Sigmoid colon (tissue), 7 donors: Measurements from ENCODE around the gene FAM3B. TPM values are rescaled to one million over a fixed set of nuclear protein-coding genes. Genes with fewer than 3 reads are reported as not detected.

Source experiments
- DNase-seq: peaks from one replicate; pipeline ENCODE4 v3.0.0-alpha.2; 2019
- H3K27ac ChIP-seq, 4 donors: fragments of 200-600 bp; sonication (generic); one replicate each; pipeline ENCODE4 v1.5.1; 2016 to 2019; ENCODE audit warnings: mild to moderate bottlenecking in 1 of 4
- H3K27me3 ChIP-seq, 3 donors: fragments of 200-600 bp; sonication (generic); one replicate each; pipeline ENCODE4 v1.5.1; 2019; ENCODE audit warnings: mild to moderate bottlenecking in 1 of 3
- H3K36me3 ChIP-seq, 4 donors: fragments of 200-600 bp; sonication (generic); one replicate each; pipeline ENCODE4 v1.5.1; 2016 to 2019
- H3K4me1 ChIP-seq, 4 donors: fragments of 200-600 bp; sonication (generic); one replicate each; pipeline ENCODE4 v1.5.1; 2017 to 2019
- H3K4me3 ChIP-seq, 4 donors: fragments of 200-600 bp; sonication (generic); one replicate each; pipeline ENCODE4 v1.5.1; 2017 to 2019; ENCODE audit warnings: mild to moderate bottlenecking in 2 of 4, moderate library complexity in 1 of 4
- H3K9me3 ChIP-seq, 4 donors: fragments of 200-600 bp in 3 of 4; sonication (generic) in 3 of 4; one replicate each; pipeline versions ENCODE4 v1.5.1 to v1.6.1; 2013 to 2019
- EP300 ChIP-seq, 4 donors: sonication (generic); formaldehyde crosslinking; IDR thresholded peaks; one replicate each; pipeline ENCODE4 v1.6.1; 2017; ENCODE audit warnings: antibody characterized with exemption in 4 of 4
- POLR2A ChIP-seq, 2 donors: fragments of 450-650 bp; IDR thresholded peaks; one replicate each; pipeline ENCODE4 v1.6.1; 2016; ENCODE audit warnings: antibody characterized with exemption in 2 of 2, mild to moderate bottlenecking in 2 of 2, moderate library complexity in 2 of 2
- POLR2AphosphoS5 ChIP-seq, 4 donors: sonication (generic); formaldehyde crosslinking; IDR thresholded peaks; one replicate each; pipeline ENCODE4 v1.6.1; 2017; ENCODE audit warnings: antibody characterized with exemption in 4 of 4
- WGBS, 2 donors: extraction: QIAGEN DNeasy Blood & Tissue Kit; methylation state at CpG; one replicate each; pipeline ENCODE4 v1.1.7; 2013; 5-methylcytosine and 5-hydroxymethylcytosine counted together
- intact Hi-C: fragments of 100-400 bp; cut with DNase I; formaldehyde crosslinking; loops from one replicate; pipeline ENCODE4 v1.15.1; 2023
- polyA plus RNA-seq, 3 donors: library from polyadenylated mRNA; stranded (reverse); fragments of 200-250 nt; gene quantifications; one replicate each; pipeline ENCODE4 v1.2.3, GENCODE V29; 2013
- total RNA-seq, 4 donors: library from RNA; depleted of rRNA; stranded (reverse); fragments of >200 nt; gene quantifications; one replicate each; pipeline ENCODE4 v1.1.0, GENCODE V29; 2016
- TF ChIP-seq, protein P1 (sequence below), 4 experiments: fragments of 450-650 bp in 3 of 4; fragments of 200-600 bp in 1 of 4; IDR thresholded peaks; one replicate each; pipeline ENCODE4 v1.5.1; 2016 to 2019; ENCODE audit warnings: antibody characterized with exemption in 4 of 4, mild to moderate bottlenecking in 3 of 4, moderate library complexity in 2 of 4
- donor health status: healthy with polysubstance abuse.
- donor health status: Bipolar disorder and iron deficiency.
- donor health status: healthy.

The FAM3B gene
- total RNA-seq: under 1 TPM in 1 of 4 donors, not detected in 3; 0.16 TPM
- 1 to 10 TPM in 2 of 3 donors, not detected in 1; 1.4 to 2.5 TPM for polyA plus RNA-seq

DNA sequence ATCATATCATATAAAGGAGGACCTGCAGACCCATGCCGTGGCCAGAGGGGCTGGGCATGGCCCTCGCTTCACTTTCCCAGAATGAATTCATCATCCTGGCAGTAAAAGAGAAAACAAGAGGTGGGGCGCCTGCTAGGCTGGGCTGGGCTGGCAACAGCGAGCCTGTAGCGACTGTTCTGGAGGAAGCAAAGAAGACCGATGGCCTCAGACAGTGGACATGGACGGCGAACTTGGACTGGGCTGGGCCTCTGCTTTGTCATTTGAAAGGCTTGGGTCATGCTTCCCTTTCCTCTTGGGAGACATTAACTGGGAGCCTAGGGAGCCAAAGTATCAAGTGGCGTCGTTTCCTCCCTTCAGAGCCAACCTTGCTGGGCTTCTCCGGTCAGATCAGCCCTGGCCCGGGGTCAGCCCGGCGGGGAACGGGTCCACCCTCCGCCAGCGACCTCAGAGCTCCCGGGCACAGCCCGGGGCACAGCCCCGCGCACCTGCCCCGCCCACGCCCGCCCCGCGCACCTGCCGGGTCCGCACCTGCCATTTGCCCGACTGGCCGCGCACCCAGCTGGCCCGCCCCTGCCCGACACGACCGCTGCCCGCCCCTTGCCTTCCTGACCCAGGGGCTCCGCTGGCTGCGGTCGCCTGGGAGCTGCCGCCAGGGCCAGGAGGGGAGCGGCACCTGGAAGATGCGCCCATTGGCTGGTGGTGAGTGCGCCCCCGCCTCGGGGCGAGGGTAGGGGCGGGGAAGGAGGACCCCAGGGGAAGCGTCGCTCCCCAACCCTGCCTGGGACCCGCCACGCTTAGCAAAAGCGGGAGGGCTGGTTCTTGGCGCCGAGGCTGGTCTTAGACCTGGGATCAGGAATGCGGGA is at the start of gene FAM3B:
Gene FAM3B, plus strand, starts transcription at position 602 of the 863 bp plus-strand sequence. Its CDS starts 79 bp downstream, at position 681.
- H3K27ac ChIP-seq: no peak within 1 kb of the TSS
- TF ChIP-seq, protein P1, sequence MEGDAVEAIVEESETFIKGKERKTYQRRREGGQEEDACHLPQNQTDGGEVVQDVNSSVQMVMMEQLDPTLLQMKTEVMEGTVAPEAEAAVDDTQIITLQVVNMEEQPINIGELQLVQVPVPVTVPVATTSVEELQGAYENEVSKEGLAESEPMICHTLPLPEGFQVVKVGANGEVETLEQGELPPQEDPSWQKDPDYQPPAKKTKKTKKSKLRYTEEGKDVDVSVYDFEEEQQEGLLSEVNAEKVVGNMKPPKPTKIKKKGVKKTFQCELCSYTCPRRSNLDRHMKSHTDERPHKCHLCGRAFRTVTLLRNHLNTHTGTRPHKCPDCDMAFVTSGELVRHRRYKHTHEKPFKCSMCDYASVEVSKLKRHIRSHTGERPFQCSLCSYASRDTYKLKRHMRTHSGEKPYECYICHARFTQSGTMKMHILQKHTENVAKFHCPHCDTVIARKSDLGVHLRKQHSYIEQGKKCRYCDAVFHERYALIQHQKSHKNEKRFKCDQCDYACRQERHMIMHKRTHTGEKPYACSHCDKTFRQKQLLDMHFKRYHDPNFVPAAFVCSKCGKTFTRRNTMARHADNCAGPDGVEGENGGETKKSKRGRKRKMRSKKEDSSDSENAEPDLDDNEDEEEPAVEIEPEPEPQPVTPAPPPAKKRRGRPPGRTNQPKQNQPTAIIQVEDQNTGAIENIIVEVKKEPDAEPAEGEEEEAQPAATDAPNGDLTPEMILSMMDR (IDR thresholded peaks at IDR 0.05): no peak
- TF ChIP-seq POLR2A (IDR thresholded peaks at IDR 0.05) (no peak), POLR2AphosphoS5 (IDR thresholded peaks at IDR 0.05) (no peak), EP300 (IDR thresholded peaks at IDR 0.05) (no peak)
- WGBS, 2 donors: 3 to 8% methylated on average over 55 of the region's 55 CpGs
- peak within 1 kb of the TSS in 3 of 4 donors; percentile 4 to 31 (median 27) for H3K4me3 ChIP-seq
- H3K4me1 ChIP-seq: peaks cover 0 to 11% (median 8%) of the 10 kb centered on the region in 4 donors
- DNase-seq: no peak
- intact Hi-C loops: no loop called here
- H3K9me3 ChIP-seq: no peaks in the 10 kb centered on the region
- H3K27me3 ChIP-seq: peaks cover 11 to 47% (median 18%) of the 10 kb centered on the region in 3 donors
- H3K36me3 ChIP-seq: no peaks in the 10 kb centered on the region

- Histone ChIP-seq H3K4me1 (no peaks in the 10 kb centered on the region), H3K9me3 (peaks cover 0 to 7% (median 0%) of the 10 kb centered on the region in 4 donors), H3K4me3 (no peak overlapping the region), H3K36me3 (peaks cover 0 to 9% (median 0%) of the 10 kb centered on the region in 4 donors), H3K27me3 (no peaks in the 10 kb centered on the region), H3K27ac (no peak overlapping the region)
- WGBS, 2 donors: 98 to 99% methylated on average over 2 of the region's 2 CpGs
- intact Hi-C loops: no loop called here
- DNase-seq: no peak
- no peak for TF ChIP-seq POLR2A (IDR thresholded peaks at IDR 0.05)
- TF ChIP-seq, protein P1 (IDR thresholded peaks at IDR 0.05): no peak
- no peak for TF ChIP-seq POLR2AphosphoS5 (IDR thresholded peaks at IDR 0.05)
- TF ChIP-seq EP300 (IDR thresholded peaks at IDR 0.05): no peak
These were observed 49.3 kb upstream of the FAM3B start for GRCh38 chr21:41267346-41267745.

DNA sequence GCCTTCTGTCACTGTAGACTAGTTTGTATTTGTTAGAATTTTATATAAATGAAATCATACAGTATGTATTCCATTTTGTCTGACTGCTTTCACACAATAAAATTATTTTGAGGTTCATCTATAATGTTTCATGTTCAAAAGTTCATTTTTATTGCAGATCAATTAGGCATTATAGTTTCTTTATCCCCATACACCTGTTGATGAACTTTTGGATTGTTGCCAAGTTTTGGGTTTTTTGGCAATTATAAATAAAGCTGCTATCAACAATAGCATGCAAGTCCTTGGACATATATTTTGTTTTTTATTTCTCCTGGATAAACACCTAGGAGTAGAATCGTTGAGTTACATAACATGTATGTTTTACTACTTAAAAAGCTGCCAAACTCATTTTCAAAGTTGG is 47.1 kb upstream of the FAM3B start:
- no peak overlapping the region for H3K4me3 ChIP-seq
- DNase-seq: no peak
- H3K9me3 ChIP-seq: peaks cover 0 to 7% (median 0%) of the 10 kb centered on the region in 4 donors
- 28 to 73% methylated on average over 1 of the region's 1 CpG for WGBS, 2 donors
- intact Hi-C loops: no loop called here
- peaks cover 0 to 2% (median 0%) of the 10 kb centered on the region in 4 donors for H3K36me3 ChIP-seq
- no peaks in the 10 kb centered on the region for H3K4me1 ChIP-seq
- no peak overlapping the region for H3K27ac ChIP-seq
- TF ChIP-seq EP300 (IDR thresholded peaks at IDR 0.05): no peak
- TF ChIP-seq, protein P1 (IDR thresholded peaks at IDR 0.05): no peak
- TF ChIP-seq POLR2A (IDR thresholded peaks at IDR 0.05): no peak
- no peaks in the 10 kb centered on the region for H3K27me3 ChIP-seq

DNA sequence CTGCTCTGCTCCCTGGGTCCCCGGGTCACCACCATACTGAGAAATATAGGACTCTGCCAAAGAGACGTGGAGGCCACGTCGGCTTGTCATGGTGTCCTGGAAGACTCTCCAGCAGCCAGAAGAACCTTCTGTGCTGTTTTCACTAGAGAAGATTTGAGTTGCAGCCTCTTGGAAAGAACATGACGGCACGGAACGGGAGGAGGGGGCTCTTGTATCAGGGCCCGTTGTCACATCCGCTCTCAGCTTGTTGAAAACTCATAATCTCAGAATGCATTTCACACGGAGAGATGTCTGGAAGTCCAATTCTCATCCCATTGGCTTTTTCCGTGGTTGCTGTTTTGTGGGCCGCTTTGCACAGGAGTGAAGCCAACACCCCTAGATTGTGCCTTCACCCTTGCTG is 39.4 kb upstream of the FAM3B start:
- Histone ChIP-seq H3K27ac (no peak overlapping the region), H3K4me3 (no peak overlapping the region), H3K4me1 (peaks cover 0 to 3% (median 0%) of the 10 kb centered on the region in 4 donors), H3K27me3 (no peaks in the 10 kb centered on the region), H3K36me3 (peaks cover 0 to 22% (median 2%) of the 10 kb centered on the region in 4 donors), H3K9me3 (no peaks in the 10 kb centered on the region)
- TF ChIP-seq, protein P1 (IDR thresholded peaks at IDR 0.05): no peak
- TF ChIP-seq POLR2A (IDR thresholded peaks at IDR 0.05) (no peak), POLR2AphosphoS5 (IDR thresholded peaks at IDR 0.05) (no peak), EP300 (IDR thresholded peaks at IDR 0.05) (no peak)
- DNase-seq: no peak
- intact Hi-C loops: no loop called here
- 91 to 93% methylated on average over 12 of the region's 12 CpGs for WGBS, 2 donors
